ENCODE measurements around the gene GOLGA6L10.

The GOLGA6L10 gene

GRCh38 chr15:82297546-82297945, 51.7 kb downstream of the GOLGA6L10 start:
- no peak for DNase-seq

- no peak for DNase-seq
Observed at GRCh38 chr15:82294061-82294690, 55.1 kb downstream of the GOLGA6L10 start.

- DNase-seq: no peak
Observed at GRCh38 chr15:82292271-82292670, 57.0 kb downstream of the GOLGA6L10 start.
